Neutrophil (primary cell): ENCODE measurements around the gene VDR.

Source experiments
- H3K27ac ChIP-seq: fragments of 200-600 bp; sonication (generic); 2 replicates; pipeline ENCODE4 v1.5.1; 2016; ENCODE audit warnings: mild to moderate bottlenecking, moderate library complexity
- H3K27me3 ChIP-seq: fragments of 200-600 bp; sonication (generic); 2 replicates; pipeline ENCODE4 v1.6.0; 2016; ENCODE audit warnings: mild to moderate bottlenecking
- H3K36me3 ChIP-seq: fragments of 200-600 bp; sonication (generic); 2 replicates; pipeline ENCODE4 v1.5.1; 2017
- H3K4me1 ChIP-seq, 2 experiments: fragments of 200-600 bp in 1 of 2; sonication (generic) in 1 of 2; 1 replicate in 1 of 2; 2 replicates in 1 of 2; pipeline versions ENCODE4 v1.5.1 to v1.6.1; 2013 to 2016; ENCODE audit warnings: low read depth in 1 of 2, low read length in 1 of 2, mild to moderate bottlenecking in 1 of 2, moderate library complexity in 1 of 2; ENCODE audit not compliant: control insufficient read depth in 1 of 2, insufficient read depth in 1 of 2
- H3K4me3 ChIP-seq, 2 experiments: fragments of 200-600 bp in 1 of 2; sonication (generic) in 1 of 2; 1 replicate in 1 of 2; 2 replicates in 1 of 2; pipeline ENCODE4 v1.5.1; 2013 to 2016; ENCODE audit warnings: low read depth in 1 of 2, low read length in 1 of 2, mild to moderate bottlenecking in 1 of 2, moderate library complexity in 1 of 2
- H3K9me3 ChIP-seq: fragments of 200-600 bp; sonication (generic); 2 replicates; pipeline ENCODE4 v1.5.1; 2016
- CTCF ChIP-seq: fragments of 200-600 bp; sonication (generic); IDR thresholded peaks from 2 replicates; pipeline ENCODE4 v1.5.1; 2016; ENCODE audit warnings: antibody characterized with exemption

VDR gene

GRCh38 chr12:47850153-47851084, 54.4 kb downstream of the VDR start:
- no peaks in the 10 kb centered on the region for H3K9me3 ChIP-seq
- H3K4me3 ChIP-seq: no peak overlapping the region
- no peaks in the 10 kb centered on the region for H3K4me1 ChIP-seq
- TF ChIP-seq CTCF: no peak
- no peak overlapping the region for H3K27ac ChIP-seq
- peaks cover 80% of the 10 kb centered on the region for H3K36me3 ChIP-seq
- H3K27me3 ChIP-seq: no peaks in the 10 kb centered on the region

GRCh38 chr12:47849261-47849660, 55.5 kb downstream of the VDR start:
- Histone ChIP-seq H3K27ac (no peak overlapping the region), H3K4me3 (no peak overlapping the region), H3K4me1 (no peaks in the 10 kb centered on the region), H3K9me3 (no peaks in the 10 kb centered on the region), H3K27me3 (no peaks in the 10 kb centered on the region), H3K36me3 (peaks cover 80% of the 10 kb centered on the region)
- no peak for TF ChIP-seq CTCF

GRCh38 chr12:47848853-47849252, 55.9 kb downstream of the VDR start:
- Histone ChIP-seq H3K27me3 (no peaks in the 10 kb centered on the region), H3K36me3 (peaks cover 80% of the 10 kb centered on the region), H3K4me3 (no peak overlapping the region), H3K27ac (no peak overlapping the region), H3K4me1 (no peaks in the 10 kb centered on the region), H3K9me3 (no peaks in the 10 kb centered on the region)
- no peak for TF ChIP-seq CTCF

- no peak for TF ChIP-seq CTCF
- H3K4me1 ChIP-seq: no peaks in the 10 kb centered on the region
- no peaks in the 10 kb centered on the region for H3K27me3 ChIP-seq
- H3K27ac ChIP-seq: no peak overlapping the region
- H3K9me3 ChIP-seq: no peaks in the 10 kb centered on the region
- H3K4me3 ChIP-seq: no peak overlapping the region
- H3K36me3 ChIP-seq: peaks cover 69% of the 10 kb centered on the region
These were observed 58.3 kb downstream of the VDR start for GRCh38 chr12:47846294-47846996.

GRCh38 chr12:47845081-47845480, 59.7 kb downstream of the VDR start:
- H3K4me3 ChIP-seq: no peak overlapping the region
- TF ChIP-seq CTCF: no peak
- no peaks in the 10 kb centered on the region for H3K4me1 ChIP-seq
- H3K27me3 ChIP-seq: no peaks in the 10 kb centered on the region
- H3K27ac ChIP-seq: no peak overlapping the region
- no peaks in the 10 kb centered on the region for H3K9me3 ChIP-seq
- H3K36me3 ChIP-seq: peaks cover 55% of the 10 kb centered on the region
